NOMO-1 (cell line): ENCODE data around the gene MEF2D.

Source experiments
- DNase-seq, 2 experiments: peaks; one replicate each; lab custom pipeline; 2025; ENCODE audit not compliant: unreplicated experiment in 2 of 2; lab: John Stamatoyannopoulos, UW

Gene MEF2D

GRCh38 chr1:156525071-156525501 is 24.5 kb upstream of the MEF2D start:
- peak; percentile 40 to 61 for DNase-seq

GRCh38 chr1:156524481-156524869 is 23.9 kb upstream of the MEF2D start:
- DNase-seq: peak; percentile 65 to 87

- peak; percentile 43 to 76 for DNase-seq
Measured at GRCh38 chr1:156523801-156524480, 23.4 kb upstream of the MEF2D start.

GRCh38 chr1:156522443-156522970 is 21.9 kb upstream of the MEF2D start:
- no peak for DNase-seq

- DNase-seq: no peak
Measured at GRCh38 chr1:156517748-156518147, 17.2 kb upstream of the MEF2D start.

- DNase-seq: no peak
Measured at GRCh38 chr1:156516821-156517220, 16.2 kb upstream of the MEF2D start.

- no peak for DNase-seq
Measured at GRCh38 chr1:156515956-156516355, 15.4 kb upstream of the MEF2D start.

- no peak for DNase-seq
Measured at GRCh38 chr1:156513185-156513584, 12.6 kb upstream of the MEF2D start.

- no peak for DNase-seq
Measured at GRCh38 chr1:156511644-156512043, 11.1 kb upstream of the MEF2D start.

GRCh38 chr1:156510709-156511108 is 10.1 kb upstream of the MEF2D start:
- no peak for DNase-seq

- DNase-seq: no peak
Measured at GRCh38 chr1:156509424-156510034, 9.0 kb upstream of the MEF2D start.

- DNase-seq: no peak
Measured at GRCh38 chr1:156508955-156509234, 8.3 kb upstream of the MEF2D start.

GRCh38 chr1:156508205-156508954 is 7.8 kb upstream of the MEF2D start:
- peak in 1 of 2 experiments; percentile 26 for DNase-seq

GRCh38 chr1:156506450-156506849 is 5.9 kb upstream of the MEF2D start:
- DNase-seq: no peak

GRCh38 chr1:156505679-156506298 is 5.2 kb upstream of the MEF2D start:
- no peak for DNase-seq

- DNase-seq: peak; percentile 98 to 100
Measured at GRCh38 chr1:156504821-156505678, 4.5 kb upstream of the MEF2D start.

- DNase-seq: peak in 1 of 2 experiments; percentile 32
Measured at GRCh38 chr1:156504438-156504813, 3.9 kb upstream of the MEF2D start.

GRCh38 chr1:156503698-156504437 is 3.3 kb upstream of the MEF2D start:
- DNase-seq: no peak

GRCh38 chr1:156502894-156503697 is 2.5 kb upstream of the MEF2D start:
- DNase-seq: peak; percentile 17 to 56
